Glomerular endothelial cell (primary cell): ENCODE data around the gene SERGEF. TPM values are rescaled to one million over a fixed set of nuclear protein-coding genes. Genes with fewer than 3 reads are reported as not detected.
A peak's percentile ranks its signal among the peaks of the same experiment; 100 is the strongest.
"Not testable (repeated sequence)": the region's sequence is repeated elsewhere in the genome, so short reads cannot be mapped to it uniquely, and the experiment has no call there.

Experiments used
- DNase-seq: peaks from one replicate; pipeline ENCODE4 v3.0.0-alpha.2; 2011; ENCODE audit warnings: low read depth, low spot score; ENCODE audit errors: extremely low read depth
- total RNA-seq: library from RNA; depleted of rRNA; stranded (reverse); fragments of >200 nt; gene quantifications from 2 replicates; pipeline ENCODE4 v1.2.3, GENCODE V29; 2015

SERGEF gene
- total RNA-seq, 1 donor from 2014 or later: 5.4 TPM

DNA sequence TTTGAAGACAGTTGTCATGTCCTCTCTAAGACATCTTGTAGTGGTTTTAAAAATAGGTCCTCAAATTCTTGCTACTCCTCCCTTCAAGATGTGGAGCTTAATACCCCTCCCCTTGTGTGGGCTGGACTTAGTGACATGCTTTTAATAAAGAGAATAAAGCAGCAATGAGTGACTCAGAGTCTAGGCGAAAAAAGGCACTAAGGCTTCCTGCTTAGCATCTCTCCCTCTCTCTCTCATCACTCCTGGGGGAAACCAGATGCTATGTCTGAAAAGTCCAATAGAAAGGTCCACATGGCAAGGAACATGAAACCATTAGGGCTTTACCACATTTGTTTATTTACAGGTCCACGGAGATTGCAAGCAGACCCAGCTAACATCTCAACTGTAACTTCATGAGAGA is 11.7 kb downstream of the SERGEF start:
- DNase-seq: no peak

GRCh38 chr11:18000760-18001159 is 12.1 kb downstream of the SERGEF start:
- no peak for DNase-seq

- DNase-seq: not testable (repeated sequence)
Measured at GRCh38 chr11:18000128-18000527, 12.7 kb downstream of the SERGEF start.

DNA sequence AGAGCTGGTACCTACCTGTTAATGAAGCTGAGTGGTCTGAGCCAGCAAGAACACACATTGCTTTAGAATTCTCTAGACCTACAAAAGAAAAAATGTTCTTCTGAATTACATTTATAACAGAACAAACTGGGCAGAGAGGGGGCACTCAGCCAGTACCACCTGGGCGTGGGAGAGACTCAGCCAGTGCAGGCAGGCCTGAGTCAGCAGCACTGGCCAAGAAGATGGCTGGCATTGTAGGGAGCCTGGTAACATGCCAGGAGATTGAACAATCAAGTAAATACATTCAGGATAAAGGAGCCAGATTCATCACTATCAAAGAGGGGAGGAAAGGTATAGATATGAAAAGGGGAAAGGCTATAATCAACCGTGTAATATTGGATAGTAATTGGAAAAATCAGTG is 19.9 kb downstream of the SERGEF start:
- no peak for DNase-seq

DNA sequence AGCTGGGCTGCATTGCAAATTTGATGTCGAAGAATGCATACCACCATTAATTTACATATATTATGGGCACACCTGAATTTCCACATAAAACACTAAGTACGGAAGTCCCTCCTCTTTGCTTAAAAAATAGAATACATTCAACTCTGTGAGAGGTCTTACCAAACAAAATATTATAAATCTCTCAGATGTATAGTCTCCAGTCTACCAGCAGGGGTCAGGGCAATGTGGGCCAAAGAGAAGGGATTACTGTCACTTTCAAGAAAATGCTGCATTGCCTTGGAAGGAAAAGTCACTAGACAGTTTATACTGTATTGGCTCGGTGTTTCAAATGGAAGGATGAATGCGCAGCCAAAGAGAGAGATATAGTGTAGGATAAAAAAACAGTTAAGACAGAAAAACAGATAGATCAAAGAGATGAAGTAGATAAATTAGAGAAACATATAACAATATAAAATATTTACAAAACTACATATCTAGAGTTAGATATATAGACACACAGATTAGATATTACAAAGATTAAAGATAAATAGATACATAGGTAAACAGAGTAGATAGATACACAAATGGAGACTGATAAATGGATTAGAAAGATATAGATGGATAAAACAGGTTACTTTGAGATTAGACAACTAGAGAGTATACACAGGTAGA is 20.9 kb downstream of the SERGEF start:
- peak; percentile 34 for DNase-seq

DNA sequence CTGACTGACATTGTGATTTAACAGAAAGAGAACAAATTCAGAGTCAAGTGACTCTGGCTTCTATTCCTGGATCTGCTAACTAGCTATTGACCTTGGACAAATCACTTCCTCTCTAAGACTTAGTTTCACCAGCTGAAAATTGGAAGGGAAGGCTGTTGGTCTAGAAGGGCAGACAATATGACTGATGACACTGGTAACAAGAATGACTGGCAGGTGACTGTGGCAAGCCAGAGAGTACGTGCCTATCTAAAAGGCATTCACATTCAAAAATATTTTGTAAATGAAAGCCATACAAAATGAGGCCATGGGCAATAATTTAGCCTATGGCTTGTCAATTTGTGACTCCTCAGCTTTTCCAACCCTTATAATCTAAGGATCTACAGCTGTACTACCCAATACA is 23.5 kb downstream of the SERGEF start:
- DNase-seq: no peak

DNA sequence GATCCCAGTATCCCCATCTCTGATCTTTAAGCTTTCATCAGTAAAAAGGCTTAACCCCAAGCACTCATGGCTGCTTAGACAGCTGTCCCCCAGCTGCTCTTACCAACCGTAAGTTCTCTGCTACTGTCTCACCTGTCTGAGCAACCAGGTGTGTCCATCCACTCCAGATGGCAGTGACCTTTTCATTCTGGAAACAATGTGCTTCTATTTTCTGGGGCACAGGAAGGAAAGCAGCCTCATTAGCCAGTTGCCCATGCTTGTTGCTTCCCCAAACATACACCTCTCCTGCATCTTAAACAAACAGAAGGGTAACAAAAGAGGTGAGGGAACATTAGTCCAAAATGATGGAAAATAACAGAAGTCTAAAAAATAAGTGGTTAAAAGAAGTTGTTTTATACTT is 24.4 kb downstream of the SERGEF start:
- DNase-seq: no peak

DNA sequence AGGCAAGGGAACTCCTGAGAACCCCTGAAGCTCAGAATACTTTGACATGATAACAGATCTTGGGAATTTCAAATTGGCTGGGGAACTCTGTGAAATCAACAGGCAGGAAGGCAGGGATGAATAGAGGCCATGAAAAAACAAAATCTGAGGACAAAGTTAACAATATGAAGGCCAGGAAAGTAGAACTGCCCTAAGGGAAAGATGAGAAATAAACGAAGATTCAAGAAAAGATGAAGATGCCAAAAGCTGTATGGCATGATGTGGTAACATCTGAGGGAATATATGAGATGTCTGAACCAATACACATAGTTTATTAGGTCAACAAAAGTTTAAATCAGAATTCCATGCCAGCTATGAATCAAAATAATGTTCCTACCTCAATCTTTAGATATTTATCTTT is 25.0 kb downstream of the SERGEF start:
- no peak for DNase-seq

- DNase-seq: no peak
Measured at GRCh38 chr11:17986711-17987220, 26.1 kb downstream of the SERGEF start.

DNA sequence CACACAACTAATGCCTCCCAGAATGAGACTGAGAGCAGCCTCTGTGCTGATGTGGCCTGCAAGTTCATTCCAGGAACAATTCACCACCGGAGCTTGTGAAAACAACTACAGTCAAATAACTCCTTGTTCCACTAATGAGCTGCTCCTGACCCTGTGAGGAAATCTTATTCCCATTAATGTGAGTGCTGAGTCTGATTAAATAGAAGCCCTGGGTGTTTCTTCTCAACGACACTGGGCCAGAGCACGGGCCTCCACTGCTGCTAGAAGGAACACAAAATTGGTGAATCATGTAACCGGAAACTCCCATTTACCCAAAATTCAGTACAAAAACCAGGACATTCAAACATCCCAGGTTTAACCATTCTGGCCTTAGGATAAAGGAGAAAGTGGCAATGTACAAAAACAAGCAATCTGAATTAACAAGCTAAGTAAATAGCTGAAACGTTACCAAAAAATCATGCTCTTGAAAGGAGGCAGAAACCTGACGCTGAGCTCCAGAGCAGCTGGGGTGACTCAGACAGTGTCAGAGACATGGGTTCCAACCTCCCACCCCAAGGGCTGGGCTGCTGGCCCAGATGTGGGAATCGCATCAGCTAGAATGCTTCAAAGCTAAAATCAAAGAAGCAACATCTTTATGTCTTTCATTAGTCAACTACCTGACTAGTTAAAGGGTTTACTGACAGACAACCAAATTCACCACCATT is 26.7 kb downstream of the SERGEF start:
- no peak for DNase-seq

DNA sequence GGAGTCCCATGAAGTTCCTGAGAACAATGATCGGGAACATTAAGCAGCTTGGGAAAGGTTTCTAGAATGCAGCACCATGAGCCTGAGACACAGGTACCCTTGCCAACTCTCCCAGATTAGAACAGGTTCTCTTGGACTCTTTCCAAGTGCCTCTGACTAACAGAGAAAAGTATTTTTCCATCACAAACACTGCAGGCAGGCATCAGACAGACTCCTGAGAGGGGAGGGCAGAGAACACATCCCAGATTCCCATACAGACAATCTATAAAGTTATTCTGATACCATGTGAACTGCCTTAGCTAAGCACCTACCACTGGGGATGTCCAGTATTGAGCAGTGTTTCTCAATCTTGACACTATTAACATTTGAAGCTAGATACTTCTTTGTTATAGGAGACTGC is 27.3 kb downstream of the SERGEF start:
- DNase-seq: no peak

- no peak for DNase-seq
Measured at GRCh38 chr11:17983569-17983968, 29.3 kb downstream of the SERGEF start.

- no peak for DNase-seq
Measured at GRCh38 chr11:17979770-17980371, 33.0 kb downstream of the SERGEF start.

DNA sequence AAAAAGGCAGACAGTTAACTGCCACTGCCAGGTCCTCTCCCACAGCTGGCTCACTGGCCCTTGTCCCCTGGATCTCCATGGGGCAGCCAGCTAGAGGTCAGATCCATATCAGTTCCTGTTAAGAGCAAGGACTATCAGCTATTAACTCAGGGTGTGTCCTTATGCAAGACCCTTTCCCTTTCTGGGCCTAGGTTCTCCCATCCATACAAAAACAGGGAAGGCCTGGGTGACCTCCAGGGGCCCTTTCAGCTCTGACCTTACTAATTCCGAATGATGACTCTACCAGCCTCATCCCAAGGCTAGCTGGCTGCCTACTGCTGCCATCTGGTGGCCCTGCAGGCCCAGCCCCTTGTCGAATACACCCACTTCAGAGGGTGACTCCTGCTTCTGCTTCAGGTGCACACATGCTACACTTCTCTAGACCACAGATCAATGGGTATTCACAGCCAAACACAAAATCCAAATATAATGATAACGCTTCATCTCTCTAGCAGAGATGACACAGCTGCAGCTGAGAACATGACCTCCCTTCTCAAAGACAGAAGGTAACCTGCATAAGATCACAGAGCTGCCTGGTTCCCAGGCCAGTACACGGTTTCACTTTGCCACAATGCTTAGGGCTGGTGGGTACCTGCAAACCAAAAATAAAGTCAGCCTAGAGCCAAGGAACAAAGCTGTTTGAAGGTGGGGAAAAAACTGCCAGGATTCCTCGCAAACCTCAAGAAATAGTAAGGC is 34.1 kb downstream of the SERGEF start:
- DNase-seq: no peak

DNA sequence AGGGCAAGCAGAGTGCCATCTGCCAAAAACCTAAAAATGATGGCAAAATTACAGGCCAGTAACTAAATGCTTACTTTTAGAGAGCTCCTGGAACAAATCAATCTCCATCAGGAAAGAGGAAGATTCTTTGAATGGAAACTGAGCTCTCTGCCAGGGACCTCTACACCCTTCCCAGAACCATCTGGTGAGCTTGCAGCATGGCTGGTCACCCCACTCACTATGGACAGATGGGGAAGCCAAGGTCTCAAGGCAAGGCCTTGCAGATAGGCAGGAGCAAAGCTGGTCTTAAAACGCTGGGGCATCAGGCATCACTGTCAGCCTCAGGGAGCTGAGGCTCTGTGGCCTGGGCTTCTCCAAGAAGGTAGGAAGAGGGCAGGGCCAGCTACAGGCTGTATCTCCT is 36.2 kb downstream of the SERGEF start:
- DNase-seq: no peak

DNA sequence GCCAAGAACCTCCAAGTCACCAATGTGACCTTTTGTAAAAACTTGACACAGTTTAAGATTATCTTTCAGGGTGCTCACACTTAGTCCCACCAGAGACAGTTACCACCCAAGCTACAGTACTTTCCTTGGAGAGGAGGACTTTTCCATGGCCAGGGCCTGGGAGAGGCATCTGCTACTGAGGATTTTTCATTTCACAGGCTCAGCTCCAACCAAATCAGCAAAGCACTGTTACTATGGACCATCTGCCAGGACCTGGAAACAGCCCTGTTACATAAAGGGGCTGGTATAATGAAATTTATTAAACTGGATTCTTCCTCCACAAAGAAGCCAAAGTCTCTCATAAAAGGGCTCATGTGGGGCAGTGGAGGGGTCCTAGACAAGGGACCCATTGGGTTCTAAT is 38.6 kb downstream of the SERGEF start:
- no peak for DNase-seq

GRCh38 chr11:17972987-17973386 is 39.9 kb downstream of the SERGEF start:
- no peak for DNase-seq

GRCh38 chr11:17968206-17968605 is 44.6 kb downstream of the SERGEF start:
- DNase-seq: no peak

DNA sequence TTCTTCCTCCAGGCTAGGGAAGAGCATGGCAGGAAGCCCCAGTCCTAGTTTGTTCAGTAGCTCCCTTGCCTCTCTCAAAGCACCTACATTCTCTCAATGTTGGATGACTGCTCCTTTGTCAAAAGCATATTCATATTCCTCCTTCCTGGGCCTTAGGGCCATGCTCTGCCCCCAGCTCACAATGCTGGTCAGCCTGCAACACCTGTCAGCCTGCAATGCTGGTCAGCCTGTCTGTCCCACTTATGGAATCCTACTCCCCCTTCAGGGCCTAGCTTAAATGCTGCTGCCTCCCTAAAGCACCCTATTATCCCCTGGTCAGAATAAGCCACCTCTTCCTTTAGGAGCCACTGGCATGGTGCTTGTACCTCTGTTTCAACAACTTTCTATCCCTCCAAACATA is 45.2 kb downstream of the SERGEF start:
- DNase-seq: no peak

GRCh38 chr11:17960091-17960490 is 52.8 kb downstream of the SERGEF start:
- DNase-seq: no peak

DNA sequence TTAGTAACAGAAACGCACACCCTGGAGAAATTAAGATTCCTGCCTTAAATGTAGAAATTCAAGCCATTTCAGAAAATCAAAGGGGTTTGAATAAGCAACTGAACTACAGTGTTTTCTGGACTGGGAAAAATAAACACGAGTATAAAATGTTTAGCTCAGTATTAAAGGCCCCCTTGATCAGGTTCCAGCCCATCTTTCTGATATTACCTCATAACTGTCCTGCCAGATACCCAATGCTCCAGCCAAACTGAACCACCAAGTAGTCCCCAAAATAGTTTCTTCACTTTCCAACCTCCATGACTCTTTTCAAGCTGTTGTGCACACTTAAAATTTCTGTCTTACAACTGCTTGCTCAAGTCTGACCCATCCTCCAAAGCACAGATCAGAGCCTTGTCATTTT is 54.4 kb downstream of the SERGEF start:
- no peak for DNase-seq
